Coronary artery (tissue), 2 donors: Measurements from ENCODE around the gene VTI1B.
"Not testable (repeated sequence)": the region's sequence is repeated elsewhere in the genome, so short reads cannot be mapped to it uniquely, and the experiment has no call there.

Experiments
- DNase-seq: peaks from one replicate; pipeline ENCODE4 v3.0.0-alpha.2; 2017; ENCODE audit warnings: low spot score
- H3K27ac ChIP-seq, 2 donors: fragments of 200-600 bp; sonication (generic); one replicate each; pipeline ENCODE4 v1.5.1; 2016 to 2019
- H3K4me3 ChIP-seq: fragments of 200-600 bp; sonication (generic); 2 replicates; pipeline ENCODE4 v1.5.1; 2016; ENCODE audit warnings: mild to moderate bottlenecking, moderate library complexity
- CTCF ChIP-seq: fragments of 200-600 bp; sonication (generic); IDR thresholded peaks from one replicate; pipeline ENCODE4 v1.5.1; 2019; ENCODE audit warnings: antibody characterized with exemption

VTI1B gene

GRCh38 chr14:67630938-67631337 is 43.5 kb downstream of the VTI1B start:
- no peak overlapping the region for H3K27ac ChIP-seq
- no peak overlapping the region for H3K4me3 ChIP-seq
- TF ChIP-seq CTCF: no peak
- DNase-seq: no peak

GRCh38 chr14:67630186-67630585 is 44.2 kb downstream of the VTI1B start:
- Histone ChIP-seq H3K4me3 (no peak overlapping the region), H3K27ac (no peak overlapping the region)
- no peak for TF ChIP-seq CTCF
- DNase-seq: no peak

GRCh38 chr14:67627519-67627918 is 46.9 kb downstream of the VTI1B start:
- no peak for TF ChIP-seq CTCF
- Histone ChIP-seq H3K4me3 (no peak overlapping the region), H3K27ac (no peak overlapping the region)
- no peak for DNase-seq

- not testable (repeated sequence) for DNase-seq, H3K4me3 ChIP-seq, H3K27ac ChIP-seq
Observed at GRCh38 chr14:67626131-67626530, 48.3 kb downstream of the VTI1B start.

GRCh38 chr14:67623114-67623513 is 51.3 kb downstream of the VTI1B start:
- Histone ChIP-seq H3K4me3 (no peak overlapping the region), H3K27ac (peak overlapping the region; percentile 43 to 79)
- no peak for TF ChIP-seq CTCF
- DNase-seq: no peak

- no peak for DNase-seq
- Histone ChIP-seq H3K4me3 (no peak overlapping the region), H3K27ac (peak overlapping the region; percentile 43 to 79)
- TF ChIP-seq CTCF: no peak
Observed at GRCh38 chr14:67622675-67623074, 51.8 kb downstream of the VTI1B start.

- TF ChIP-seq CTCF: no peak
- peak; percentile 76 for DNase-seq
- H3K27ac ChIP-seq: peak overlapping the region; percentile 75 to 86
- H3K4me3 ChIP-seq: peak overlapping the region; percentile 87
Observed at GRCh38 chr14:67620217-67620785, 54.1 kb downstream of the VTI1B start.
